Measurements from ENCODE around the gene REEP1. TPM values are rescaled to one million over a fixed set of nuclear protein-coding genes. Genes with fewer than 3 reads are reported as not detected.

Gene REEP1
- polyA plus RNA-seq, 3 donors = 2.7 to 3.5 (median 3.2) TPM

- DNase-seq = no peak
Observed at GRCh38 chr2:86284987-86285386, 52.4 kb downstream of the REEP1 start.

GRCh38 chr2:86284401-86284841 is 53.0 kb downstream of the REEP1 start:
- DNase-seq = no peak

GRCh38 chr2:86283411-86284030 is 53.9 kb downstream of the REEP1 start:
- peak; percentile 91 for DNase-seq

GRCh38 chr2:86281066-86281700 is 56.2 kb downstream of the REEP1 start:
- DNase-seq = no peak

- DNase-seq = no peak
Observed at GRCh38 chr2:86280191-86280667, 57.2 kb downstream of the REEP1 start.

- no peak for DNase-seq
Observed at GRCh38 chr2:86275962-86276361, 61.5 kb downstream of the REEP1 start.

GRCh38 chr2:86275384-86275799 is 62.0 kb downstream of the REEP1 start:
- DNase-seq = no peak

- no peak for DNase-seq
Observed at GRCh38 chr2:86274918-86275275, 62.5 kb downstream of the REEP1 start.

GRCh38 chr2:86274265-86274917 is 63.0 kb downstream of the REEP1 start:
- DNase-seq = no peak

- DNase-seq = no peak
Observed at GRCh38 chr2:86272111-86272510, 65.3 kb downstream of the REEP1 start.

GRCh38 chr2:86271248-86271647 is 66.2 kb downstream of the REEP1 start:
- DNase-seq = no peak

- DNase-seq = no peak
Observed at GRCh38 chr2:86263956-86264355, 73.5 kb downstream of the REEP1 start.

- no peak for DNase-seq
Observed at GRCh38 chr2:86260978-86261377, 76.4 kb downstream of the REEP1 start.

GRCh38 chr2:86258106-86258505 is 79.3 kb downstream of the REEP1 start:
- DNase-seq = no peak

GRCh38 chr2:86256982-86257381 is 80.4 kb downstream of the REEP1 start:
- DNase-seq = no peak

GRCh38 chr2:86256300-86256699 is 81.1 kb downstream of the REEP1 start:
- DNase-seq = no peak

- DNase-seq = no peak
Observed at GRCh38 chr2:86254576-86255538, 82.6 kb downstream of the REEP1 start.

GRCh38 chr2:86253424-86253823 is 84.0 kb downstream of the REEP1 start:
- no peak for DNase-seq

- no peak for DNase-seq
Observed at GRCh38 chr2:86251840-86252266, 85.6 kb downstream of the REEP1 start.

GRCh38 chr2:86249579-86250391 is 87.6 kb downstream of the REEP1 start:
- no peak for DNase-seq

GRCh38 chr2:86249176-86249575 is 88.2 kb downstream of the REEP1 start:
- no peak for DNase-seq

Measured in renal pelvis (tissue), 4 donors.